HepG2 (cell line): ENCODE results near the gene ACOX3. TPM values are rescaled to one million over a fixed set of nuclear protein-coding genes. Genes with fewer than 3 reads are reported as not detected.
"Not testable (repeated sequence)": the region's sequence is repeated elsewhere in the genome, so short reads cannot be mapped to it uniquely, and the experiment has no call there.

ENCODE experiments used
- ATAC-seq: fragments of 200-7000 bp; cut with Tn5 transposase; 3 replicates; pipeline ENCODE4 v1.9.1; 2020; ENCODE audit warnings: mild to moderate bottlenecking, moderate library complexity
- BruUV-seq: library from RNA; stranded (reverse); fragments of 400-500 nt; replicated peaks from 2 replicates; lab custom pipeline; 2021; lab: Mats Ljungman, UMichigan
- CTCF ChIA-PET: fragments of 300-600 bp; formaldehyde crosslinking; extraction: SDS; loops from one replicate; lab custom pipeline; 2021; ENCODE audit warnings: low total read pairs, inconsistent platforms, low intra/inter-chr PET ratio; lab: Yijun Ruan, JAX
- POLR2A ChIA-PET: fragments of 350-600 bp; sonication (Branson Sonifier 250); formaldehyde crosslinking; loops from one replicate; lab custom pipeline; 2020; ENCODE audit warnings: antibody characterized with exemption, inconsistent platforms; lab: Yijun Ruan, JAX
- DNase-seq: peaks from one replicate; pipeline ENCODE4 v3.0.0-alpha.2; 2015; ENCODE audit warnings: low spot score
- FAIRE-seq: peaks from 3 replicates; lab custom pipeline; 2011; peaks lifted over from hg19 to GRCh38; lab: Jason Lieb, UNC
- H2AFZ ChIP-seq: one replicate; pipeline ENCODE4 v1.6.1; 2011; ENCODE audit warnings: low read length, inconsistent platforms
- H3K27ac ChIP-seq: fragments of 300-600 bp; 3 replicates; pipeline ENCODE4 v1.8.0; 2011; ENCODE audit warnings: mixed run types, mild to moderate bottlenecking, mixed read lengths, low read length, inconsistent platforms; ENCODE audit not compliant: insufficient read depth; ENCODE audit errors: extremely low read length
- H3K27me3 ChIP-seq, 2 experiments: fragments of 200-600 bp in 1 of 2; 2 replicates in 1 of 2; 3 replicates in 1 of 2; pipeline versions ENCODE4 v1.6.0 to v1.8.0; 2011; ENCODE audit warnings: low read length in 2 of 2, mild to moderate bottlenecking in 2 of 2, moderate library complexity in 2 of 2, inconsistent platforms in 1 of 2; ENCODE audit not compliant: insufficient read depth in 2 of 2, control insufficient read depth in 1 of 2
- H3K36me3 ChIP-seq, 2 experiments: fragments of 200-600 bp in 1 of 2; replicated peaks in 1 of 2; 2 replicates in 1 of 2; 3 replicates in 1 of 2; pipeline versions ENCODE4 v1.5.1 to v1.8.0; 2011; ENCODE audit warnings: low read length in 2 of 2, inconsistent platforms in 1 of 2; ENCODE audit not compliant: insufficient read depth in 2 of 2, control insufficient read depth in 1 of 2
- H3K4me1 ChIP-seq: 2 replicates; pipeline ENCODE4 v1.5.1; 2012; ENCODE audit warnings: low read length, inconsistent platforms; ENCODE audit not compliant: insufficient read depth
- H3K4me2 ChIP-seq: 2 replicates; pipeline ENCODE4 v1.6.0; 2011; ENCODE audit warnings: low read depth, low read length, inconsistent platforms
- H3K4me3 ChIP-seq, 3 experiments: fragments of 200-600 bp in 1 of 3; sonication (generic), shearing (Covaris generic) in 1 of 3; replicated peaks in 1 of 3; 2 replicates each; pipeline ENCODE4 v1.5.1; 2011 to 2016; ENCODE audit warnings: low read length in 3 of 3, inconsistent platforms in 2 of 3, low read depth in 2 of 3, mild to moderate bottlenecking in 2 of 3, control low read depth in 1 of 3, mixed read lengths in 1 of 3; ENCODE audit not compliant: insufficient read depth in 1 of 3
- H3K79me2 ChIP-seq: one replicate; pipeline ENCODE4 v1.6.1; 2011; ENCODE audit warnings: low read length, inconsistent platforms; ENCODE audit not compliant: insufficient read depth
- H3K9ac ChIP-seq: 2 replicates; pipeline ENCODE4 v1.6.0; 2011; ENCODE audit warnings: mild to moderate bottlenecking, low read depth, low read length, inconsistent platforms; ENCODE audit not compliant: insufficient read depth
- H3K9me3 ChIP-seq: 2 replicates; pipeline ENCODE4 v1.5.1; 2012; ENCODE audit warnings: mild to moderate bottlenecking, low read length
- H4K20me1 ChIP-seq: 2 replicates; pipeline ENCODE4 v1.6.0; 2011; ENCODE audit warnings: inconsistent platforms, mild to moderate bottlenecking, low read length, moderate library complexity; ENCODE audit not compliant: insufficient read depth
- CTCF ChIP-seq: sonication (generic); formaldehyde crosslinking; IDR thresholded peaks from 2 replicates; pipeline ENCODE4 v1.5.0; 2020; ENCODE audit warnings: mild to moderate bottlenecking, missing genetic modification reagents, moderate library complexity
- STAG1 ChIP-seq: sonication (generic); formaldehyde crosslinking; IDR thresholded peaks from 2 replicates; pipeline ENCODE4 v1.4.0; 2020; ENCODE audit warnings: missing genetic modification reagents
- ZNF780A ChIP-seq: sonication (generic); formaldehyde crosslinking; IDR thresholded peaks from 2 replicates; pipeline ENCODE4 v1.8.0; 2022; ENCODE audit warnings: mild to moderate bottlenecking, missing genetic modification reagents, moderate library complexity
- WGBS: methylation state at CpG from one replicate; pipeline ENCODE4 v1.1.6; 2017; ENCODE audit warnings: low lambda C conversion rate; 5-methylcytosine and 5-hydroxymethylcytosine counted together
- in situ Hi-C: cut with HindIII; loops from 2 replicates; pipeline ENCODE4 v1.10.0; 2017; ENCODE audit warnings: low pct_unique_long_range_greater_than_20kb; ENCODE audit not compliant: extremely low pct_ligation_motif_present
- intact Hi-C: fragments of 100-400 bp; cut with micrococcal nuclease; formaldehyde crosslinking; loops from one replicate; pipeline ENCODE4 v1.10.0; 2022; ENCODE audit not compliant: unreplicated experiment
- polyA plus RNA-seq, 8 experiments: library from polyadenylated mRNA; depleted of rRNA in 3 of 8; stranded (reverse) in 7 of 8; unstranded in 1 of 8; fragments of >200 nt; fragmentation: Illumina TruSeq in 4 of 8; extraction: Trizol in 4 of 8; gene quantifications; 2 replicates each; pipeline versions ENCODE4 v1.2.1 to v1.2.3, GENCODE V29; 2011 to 2016; ENCODE audit warnings: low read depth in 4 of 8, missing spikeins in 1 of 8, mixed read lengths in 1 of 8; ENCODE audit not compliant: insufficient read depth in 1 of 8
- total RNA-seq, 5 experiments: library from RNA; depleted of rRNA; stranded (reverse); fragments of >200 nt; fragmentation: Illumina TruSeq; extraction: Trizol; gene quantifications; 2 replicates each; pipeline ENCODE4 v1.2.3, GENCODE V29; 2016; ENCODE audit warnings: low read depth in 1 of 5
- TF ChIP-seq, protein P1 (sequence below): sonication (generic); formaldehyde crosslinking; IDR thresholded peaks from 2 replicates; pipeline ENCODE4 v1.4.0; 2020; ENCODE audit warnings: missing genetic modification reagents

The ACOX3 gene
- total and polyA plus RNA-seq, 2 of the 13 experiments (the other 11 are each of a cell fraction or from before 2014, with no cell fraction given): 4.2 to 17.8 TPM

- H3K4me3 ChIP-seq, H3K4me2 ChIP-seq, DNase-seq, POLR2A ChIA-PET, H3K9ac ChIP-seq, H3K27me3 ChIP-seq, BruUV-seq, intact Hi-C loops, FAIRE-seq, ATAC-seq, H3K79me2 ChIP-seq, H2AFZ ChIP-seq, H3K9me3 ChIP-seq, H4K20me1 ChIP-seq, H3K27ac ChIP-seq, H3K36me3 ChIP-seq, H3K4me1 ChIP-seq: not testable (repeated sequence)
- CTCF ChIA-PET: interaction anchor here (1.1 kb wide), 1 partner anchor 140 kb away, joined by 3 read pairs; no protein-coding TSS in a partner anchor
- 95% methylated on average over 7 of the region's 7 CpGs for WGBS
- TF ChIP-seq CTCF (peak; percentile 46; the same call in 1 of the 2 replicates), STAG1 (CRISPR knock-in tag) (peak; percentile 48)
- TF ChIP-seq, protein P1, sequence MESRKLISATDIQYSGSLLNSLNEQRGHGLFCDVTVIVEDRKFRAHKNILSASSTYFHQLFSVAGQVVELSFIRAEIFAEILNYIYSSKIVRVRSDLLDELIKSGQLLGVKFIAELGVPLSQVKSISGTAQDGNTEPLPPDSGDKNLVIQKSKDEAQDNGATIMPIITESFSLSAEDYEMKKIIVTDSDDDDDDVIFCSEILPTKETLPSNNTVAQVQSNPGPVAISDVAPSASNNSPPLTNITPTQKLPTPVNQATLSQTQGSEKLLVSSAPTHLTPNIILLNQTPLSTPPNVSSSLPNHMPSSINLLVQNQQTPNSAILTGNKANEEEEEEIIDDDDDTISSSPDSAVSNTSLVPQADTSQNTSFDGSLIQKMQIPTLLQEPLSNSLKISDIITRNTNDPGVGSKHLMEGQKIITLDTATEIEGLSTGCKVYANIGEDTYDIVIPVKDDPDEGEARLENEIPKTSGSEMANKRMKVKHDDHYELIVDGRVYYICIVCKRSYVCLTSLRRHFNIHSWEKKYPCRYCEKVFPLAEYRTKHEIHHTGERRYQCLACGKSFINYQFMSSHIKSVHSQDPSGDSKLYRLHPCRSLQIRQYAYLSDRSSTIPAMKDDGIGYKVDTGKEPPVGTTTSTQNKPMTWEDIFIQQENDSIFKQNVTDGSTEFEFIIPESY (CRISPR knock-in tag): peak; percentile 82; the same call in 1 of the 2 replicates
- in situ Hi-C loops: loop anchor here (10.0 kb wide), 1 partner anchor 242 kb away; no protein-coding TSS in a partner anchor
Measured at GRCh38 chr4:8406887-8407286, 33.6 kb downstream of the ACOX3 start.

GRCh38 chr4:8405516-8405875 is 35.0 kb downstream of the ACOX3 start:
- 95% methylated on average over 7 of the region's 9 CpGs for WGBS
- intact Hi-C loops (no loop called here), in situ Hi-C loops (loop anchor here (10.0 kb wide), 1 partner anchor 241 kb away; no protein-coding TSS in a partner anchor)
- H3K36me3 ChIP-seq: peaks cover 2 to 8% of the 10 kb centered on the region in 2 experiments; a peak in 3 of 5 replicates
- no peak overlapping the region for H2AFZ ChIP-seq
- H3K4me2 ChIP-seq: no peak overlapping the region
- no peak overlapping the region for H3K9ac ChIP-seq
- H3K27me3 ChIP-seq: no peaks in the 10 kb centered on the region
- no peaks in the 10 kb centered on the region for H3K79me2 ChIP-seq
- H3K4me3 ChIP-seq: no peak overlapping the region
- no peak for ATAC-seq
- H3K9me3 ChIP-seq: no peaks in the 10 kb centered on the region
- no peaks in the 10 kb centered on the region; the same call in 1 of the 2 replicates for H4K20me1 ChIP-seq
- FAIRE-seq: no peak
- no peak for TF ChIP-seq ZNF780A (CRISPR knock-in tag)
- H3K27ac ChIP-seq: no peak overlapping the region
- DNase-seq: no peak
- POLR2A ChIA-PET: no interaction called here
- CTCF ChIA-PET: no interaction called here
- no TSS peak for BruUV-seq
- H3K4me1 ChIP-seq: no peaks in the 10 kb centered on the region
